GM12872 (cell line): ENCODE data around the gene ROR1.

Experiments
- CTCF ChIP-seq: IDR thresholded peaks from 3 replicates; pipeline ENCODE4 v1.5.1; 2011; ENCODE audit warnings: low read depth, mild to moderate bottlenecking, low read length, moderate library complexity; ENCODE audit not compliant: insufficient read depth

Gene ROR1

GRCh38 chr1:63966016-63966415 is 192.2 kb downstream of the ROR1 start:
- no peak for TF ChIP-seq CTCF

- no peak for TF ChIP-seq CTCF
Measured at GRCh38 chr1:63967901-63968300, 194.1 kb downstream of the ROR1 start.

- TF ChIP-seq CTCF, result no peak
Measured at GRCh38 chr1:63968663-63969440, 195.0 kb downstream of the ROR1 start.

GRCh38 chr1:63969441-63969901 is 195.7 kb downstream of the ROR1 start:
- TF ChIP-seq CTCF, result no peak

- no peak for TF ChIP-seq CTCF
Measured at GRCh38 chr1:63971557-63971956, 197.7 kb downstream of the ROR1 start.

GRCh38 chr1:63973005-63973419 is 199.2 kb downstream of the ROR1 start:
- TF ChIP-seq CTCF, result no peak

- no peak for TF ChIP-seq CTCF
Measured at GRCh38 chr1:63974966-63975365, 201.1 kb downstream of the ROR1 start.
